SK-N-SH (cell line): ENCODE measurements around the gene ARMC7. TPM values are rescaled to one million over a fixed set of nuclear protein-coding genes. Genes with fewer than 3 reads are reported as not detected.

ENCODE experiments used
- CTCF ChIA-PET: fragments of 300-600, 350-600 bp; formaldehyde crosslinking; extraction: SDS; loops from one replicate; lab custom pipeline; 2021; lab: Yijun Ruan, JAX
- POLR2A ChIA-PET: fragments of 350-600 bp; sonication (Branson Sonifier 250); formaldehyde crosslinking; extraction: SDS; loops from one replicate; lab custom pipeline; 2020; ENCODE audit warnings: antibody characterized with exemption, inconsistent platforms; lab: Yijun Ruan, JAX
- DNase-seq: peaks from one replicate; pipeline ENCODE4 v3.0.0; 2012
- H2AFZ ChIP-seq: fragments of 200-600 bp; sonication (generic); 2 replicates; pipeline ENCODE4 v1.8.1; 2016; ENCODE audit warnings: antibody characterized with exemption, mild to moderate bottlenecking, low read depth
- H3F3A ChIP-seq: fragments of 200-600 bp; sonication (generic); replicated peaks from 2 replicates; pipeline ENCODE3; 2016; ENCODE audit warnings: antibody characterized with exemption, mild to moderate bottlenecking; ENCODE audit not compliant: insufficient read depth
- H3K27ac ChIP-seq, 2 experiments: fragments of 200-500 bp in 1 of 2; fragments of 200-600 bp in 1 of 2; sonication (Bioruptor generic) in 1 of 2; sonication (generic), shearing (Covaris generic) in 1 of 2; 2 replicates each; pipeline versions ENCODE4 v1.5.1 to v1.6.1; 2014 to 2016; ENCODE audit warnings: low read depth in 2 of 2, inconsistent platforms in 1 of 2, low read length in 1 of 2, mild to moderate bottlenecking in 1 of 2, mixed read lengths in 1 of 2
- H3K27me3 ChIP-seq: fragments of 200-600 bp; sonication (generic), shearing (Covaris generic); 2 replicates; pipeline ENCODE4 v1.6.1; 2016; ENCODE audit warnings: mixed run types; ENCODE audit not compliant: insufficient read depth
- H3K36me3 ChIP-seq, 2 experiments: fragments of 200-500 bp in 1 of 2; fragments of 200-600 bp in 1 of 2; sonication (Bioruptor generic) in 1 of 2; sonication (generic) in 1 of 2; replicated peaks in 1 of 2; 2 replicates each; pipeline versions ENCODE3 to v1.5.1; 2014 to 2016; ENCODE audit warnings: low read length in 1 of 2, mild to moderate bottlenecking in 1 of 2; ENCODE audit not compliant: insufficient read depth in 2 of 2, control insufficient read depth in 1 of 2
- H3K4me1 ChIP-seq, 2 experiments: fragments of 200-500 bp in 1 of 2; fragments of 200-600 bp in 1 of 2; sonication (Bioruptor generic) in 1 of 2; sonication (generic), shearing (Covaris generic) in 1 of 2; 2 replicates each; pipeline versions ENCODE4 v1.5.1 to v1.6.1; 2014 to 2016; ENCODE audit warnings: low read depth in 1 of 2, low read length in 1 of 2, mixed run types in 1 of 2; ENCODE audit not compliant: insufficient read depth in 2 of 2, control insufficient read depth in 1 of 2
- H3K4me2 ChIP-seq: fragments of 200-600 bp; sonication (generic), shearing (Covaris generic); 2 replicates; pipeline ENCODE4 v1.6.1; 2017; ENCODE audit warnings: mixed run types
- H3K4me3 ChIP-seq, 2 experiments: fragments of 200-500 bp in 1 of 2; fragments of 200-600 bp in 1 of 2; sonication (Bioruptor generic) in 1 of 2; sonication (generic), shearing (Covaris generic) in 1 of 2; 2 replicates each; pipeline versions ENCODE4 v1.5.1 to v1.8.1; 2014 to 2016; ENCODE audit warnings: low read depth in 2 of 2, inconsistent platforms in 1 of 2, low read length in 1 of 2, mild to moderate bottlenecking in 1 of 2, mixed read lengths in 1 of 2, moderate library complexity in 1 of 2
- H3K79me2 ChIP-seq: fragments of 200-600 bp; sonication (generic); 2 replicates; pipeline ENCODE4 v1.8.1; 2017; ENCODE audit warnings: mild to moderate bottlenecking; ENCODE audit not compliant: insufficient read depth
- H3K9ac ChIP-seq: fragments of 200-600 bp; sonication (generic); 2 replicates; pipeline ENCODE4 v1.6.1; 2017; ENCODE audit warnings: mixed run types
- H3K9me2 ChIP-seq: fragments of 200-600 bp; sonication (generic); 2 replicates; pipeline ENCODE4 v1.6.1; 2017; ENCODE audit warnings: mixed run types
- H3K9me3 ChIP-seq: fragments of 200-600 bp; sonication (generic); 2 replicates; pipeline ENCODE4 v1.6.1; 2017; ENCODE audit warnings: mixed run types, mild to moderate bottlenecking, moderate library complexity
- H4K20me1 ChIP-seq: fragments of 200-600 bp; sonication (generic); 2 replicates; pipeline ENCODE4 v1.6.1; 2017; ENCODE audit warnings: mild to moderate bottlenecking, mixed run types; ENCODE audit not compliant: insufficient read depth
- FOXJ3 ChIP-seq: sonication (generic); formaldehyde crosslinking; IDR thresholded peaks from 2 replicates; pipeline ENCODE4 v1.5.1; 2020; ENCODE audit warnings: mild to moderate bottlenecking, missing genetic modification reagents
- GATA2 ChIP-seq: sonication (generic); formaldehyde crosslinking; IDR thresholded peaks from 2 replicates; pipeline ENCODE4 v1.5.0; 2020; ENCODE audit warnings: mild to moderate bottlenecking, missing genetic modification reagents
- NRF1 ChIP-seq: IDR thresholded peaks from 2 replicates; pipeline ENCODE4 v1.6.1; 2012; ENCODE audit warnings: low read depth, mild to moderate bottlenecking, low read length
- WGBS: methylation state at CpG from one replicate; pipeline ENCODE4 v1.1.6; 2017; ENCODE audit warnings: low lambda C conversion rate; 5-methylcytosine and 5-hydroxymethylcytosine counted together
- polyA plus RNA-seq, 3 experiments: library from polyadenylated mRNA; depleted of rRNA; stranded (reverse); fragments of >200 nt; gene quantifications; 2 replicates each; pipeline ENCODE4 v1.2.3, GENCODE V29; 2012
- TF ChIP-seq, protein P1 (sequence below): IDR thresholded peaks from 2 replicates; pipeline ENCODE4 v1.4.0; 2012; ENCODE audit warnings: low read depth, borderline replicate concordance
- TF ChIP-seq, protein P2 (sequence below): fragments of 150-350 bp; IDR thresholded peaks from 2 replicates; pipeline ENCODE4 v1.6.1; 2017; ENCODE audit warnings: antibody characterized with exemption, low read length, low read depth, borderline replicate concordance
- TF ChIP-seq, protein P3 (sequence below): fragments of 200-600 bp; sonication (generic); IDR thresholded peaks from 2 replicates; pipeline ENCODE4 v1.6.1; 2017; ENCODE audit warnings: antibody characterized with exemption, mild to moderate bottlenecking, moderate library complexity

ARMC7 gene
- polyA plus RNA-seq, 1 of the 3 experiments (the other 2 are of a cell fraction) = 10.8 TPM

DNA sequence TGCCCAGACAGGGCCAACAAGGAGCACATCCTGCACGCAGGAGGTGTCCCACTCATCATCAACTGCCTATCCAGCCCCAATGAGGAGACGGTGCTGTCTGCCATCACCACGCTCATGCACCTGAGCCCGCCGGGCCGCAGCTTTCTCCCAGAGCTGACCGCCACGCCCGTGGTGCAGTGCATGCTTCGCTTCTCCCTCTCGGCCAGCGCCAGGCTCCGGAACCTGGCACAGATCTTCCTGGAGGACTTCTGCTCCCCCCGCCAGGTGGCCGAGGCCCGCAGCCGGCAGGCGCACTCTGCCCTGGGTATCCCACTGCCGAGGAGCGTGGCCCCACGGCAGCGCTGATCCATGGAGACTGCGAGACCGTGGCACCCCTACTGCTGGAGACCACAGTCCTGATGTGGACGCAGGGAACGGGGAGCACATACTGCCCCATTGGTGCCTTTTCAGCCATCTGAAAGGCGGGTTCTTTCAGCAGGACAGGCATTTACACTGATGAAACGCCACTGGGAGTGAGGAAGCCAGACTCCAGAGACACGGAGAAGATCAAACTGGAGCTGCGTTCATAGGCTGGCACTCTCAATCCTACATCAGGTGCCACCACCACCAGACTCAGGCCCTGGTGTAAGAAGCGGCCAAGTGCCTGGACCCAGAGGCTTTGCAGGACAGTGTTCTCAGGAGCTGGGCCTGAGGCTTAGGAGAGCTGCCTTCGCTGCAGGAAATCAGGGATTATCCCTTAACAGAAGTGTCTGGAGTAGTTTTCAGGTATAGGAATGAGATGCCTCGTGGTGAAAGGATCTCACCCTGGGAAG is 19.1 kb downstream of the ARMC7 start:
- POLR2A ChIA-PET = interaction anchor here (1.5 to 2.4 kb wide), 2 partner anchors 19 to 21 kb away, joined by 6 to 8 read pairs; partner anchors contain the start of gene ARMC7
- 99% methylated on average over 26 of the region's 33 CpGs for WGBS

DNA sequence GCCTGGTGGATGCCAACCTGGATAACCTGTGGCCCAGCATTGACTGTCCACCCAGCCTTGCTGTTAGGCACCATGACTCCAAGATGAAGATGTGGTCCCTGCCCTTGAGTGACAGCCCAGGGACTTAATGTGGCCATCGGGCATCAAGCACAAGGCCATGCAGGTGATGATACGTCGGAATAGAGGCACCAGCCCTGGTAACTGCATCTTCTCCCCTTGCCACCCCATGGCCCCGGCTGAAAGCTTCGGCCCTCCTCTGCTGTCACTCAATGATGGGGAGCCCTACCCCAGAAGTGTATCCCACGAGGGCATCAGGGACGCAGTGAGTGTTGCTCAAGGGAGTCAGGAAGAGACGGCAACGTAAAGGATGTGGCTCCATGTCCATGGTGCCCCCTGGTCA is 19.8 kb downstream of the ARMC7 start:
- WGBS = 90% methylated on average over 9 of the region's 9 CpGs
- peaks cover 5 to 19% of the 10 kb centered on the region in 2 experiments; a peak in 2 of 4 replicates for H3K4me1 ChIP-seq
- no peak overlapping the region for H3K9ac ChIP-seq
- ChIA-PET CTCF (interaction anchor here (0.8 to 19.6 kb wide), 16 partner anchors 8 to 206 kb away, joined by 3 to 422 read pairs (median 13); partner anchors contain the start of genes ARMC7, ATP5PD, KCTD2 and MRPL58), POLR2A (interaction anchor here (1.0 to 2.4 kb wide), 3 partner anchors 15 to 24 kb away, joined by 3 to 22 read pairs (median 8); partner anchors contain the start of gene ARMC7)
- no peak overlapping the region for H2AFZ ChIP-seq
- H3K36me3 ChIP-seq = peaks cover 7 to 17% of the 10 kb centered on the region in 2 experiments
- H3F3A ChIP-seq = peaks cover 25% of the 10 kb centered on the region
- H4K20me1 ChIP-seq = peaks cover 9% of the 10 kb centered on the region; the same call in 1 of the 2 replicates
- H3K4me2 ChIP-seq = peak overlapping the region; percentile 96; the same call in 1 of the 2 replicates
- H3K27me3 ChIP-seq = no peaks in the 10 kb centered on the region
- H3K4me3 ChIP-seq = no peak overlapping the region
- TF ChIP-seq, protein P1, sequence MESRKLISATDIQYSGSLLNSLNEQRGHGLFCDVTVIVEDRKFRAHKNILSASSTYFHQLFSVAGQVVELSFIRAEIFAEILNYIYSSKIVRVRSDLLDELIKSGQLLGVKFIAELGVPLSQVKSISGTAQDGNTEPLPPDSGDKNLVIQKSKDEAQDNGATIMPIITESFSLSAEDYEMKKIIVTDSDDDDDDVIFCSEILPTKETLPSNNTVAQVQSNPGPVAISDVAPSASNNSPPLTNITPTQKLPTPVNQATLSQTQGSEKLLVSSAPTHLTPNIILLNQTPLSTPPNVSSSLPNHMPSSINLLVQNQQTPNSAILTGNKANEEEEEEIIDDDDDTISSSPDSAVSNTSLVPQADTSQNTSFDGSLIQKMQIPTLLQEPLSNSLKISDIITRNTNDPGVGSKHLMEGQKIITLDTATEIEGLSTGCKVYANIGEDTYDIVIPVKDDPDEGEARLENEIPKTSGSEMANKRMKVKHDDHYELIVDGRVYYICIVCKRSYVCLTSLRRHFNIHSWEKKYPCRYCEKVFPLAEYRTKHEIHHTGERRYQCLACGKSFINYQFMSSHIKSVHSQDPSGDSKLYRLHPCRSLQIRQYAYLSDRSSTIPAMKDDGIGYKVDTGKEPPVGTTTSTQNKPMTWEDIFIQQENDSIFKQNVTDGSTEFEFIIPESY = no peak
- TF ChIP-seq FOXJ3 (CRISPR knock-in tag) = no peak
- no peaks in the 10 kb centered on the region for H3K9me3 ChIP-seq
- no peak for DNase-seq
- no peak overlapping the region for H3K27ac ChIP-seq
- H3K79me2 ChIP-seq = peaks cover 25% of the 10 kb centered on the region; the same call in 1 of the 2 replicates
- no peaks in the 10 kb centered on the region for H3K9me2 ChIP-seq

More for the DNA sequence above, 19.1 kb downstream of the ARMC7 start:
- no peak overlapping the region for H3K4me2 ChIP-seq
- no peak for DNase-seq
- no peak overlapping the region for H2AFZ ChIP-seq
- no peak overlapping the region for H3K9ac ChIP-seq
- H3K9me3 ChIP-seq = no peaks in the 10 kb centered on the region
- H4K20me1 ChIP-seq = peaks cover 9% of the 10 kb centered on the region; the same call in 1 of the 2 replicates
- H3K36me3 ChIP-seq = peaks cover 5 to 17% of the 10 kb centered on the region in 2 experiments
- TF ChIP-seq, protein P2, sequence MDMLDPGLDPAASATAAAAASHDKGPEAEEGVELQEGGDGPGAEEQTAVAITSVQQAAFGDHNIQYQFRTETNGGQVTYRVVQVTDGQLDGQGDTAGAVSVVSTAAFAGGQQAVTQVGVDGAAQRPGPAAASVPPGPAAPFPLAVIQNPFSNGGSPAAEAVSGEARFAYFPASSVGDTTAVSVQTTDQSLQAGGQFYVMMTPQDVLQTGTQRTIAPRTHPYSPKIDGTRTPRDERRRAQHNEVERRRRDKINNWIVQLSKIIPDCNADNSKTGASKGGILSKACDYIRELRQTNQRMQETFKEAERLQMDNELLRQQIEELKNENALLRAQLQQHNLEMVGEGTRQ = no peak
- TF ChIP-seq, protein P3, sequence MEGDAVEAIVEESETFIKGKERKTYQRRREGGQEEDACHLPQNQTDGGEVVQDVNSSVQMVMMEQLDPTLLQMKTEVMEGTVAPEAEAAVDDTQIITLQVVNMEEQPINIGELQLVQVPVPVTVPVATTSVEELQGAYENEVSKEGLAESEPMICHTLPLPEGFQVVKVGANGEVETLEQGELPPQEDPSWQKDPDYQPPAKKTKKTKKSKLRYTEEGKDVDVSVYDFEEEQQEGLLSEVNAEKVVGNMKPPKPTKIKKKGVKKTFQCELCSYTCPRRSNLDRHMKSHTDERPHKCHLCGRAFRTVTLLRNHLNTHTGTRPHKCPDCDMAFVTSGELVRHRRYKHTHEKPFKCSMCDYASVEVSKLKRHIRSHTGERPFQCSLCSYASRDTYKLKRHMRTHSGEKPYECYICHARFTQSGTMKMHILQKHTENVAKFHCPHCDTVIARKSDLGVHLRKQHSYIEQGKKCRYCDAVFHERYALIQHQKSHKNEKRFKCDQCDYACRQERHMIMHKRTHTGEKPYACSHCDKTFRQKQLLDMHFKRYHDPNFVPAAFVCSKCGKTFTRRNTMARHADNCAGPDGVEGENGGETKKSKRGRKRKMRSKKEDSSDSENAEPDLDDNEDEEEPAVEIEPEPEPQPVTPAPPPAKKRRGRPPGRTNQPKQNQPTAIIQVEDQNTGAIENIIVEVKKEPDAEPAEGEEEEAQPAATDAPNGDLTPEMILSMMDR = no peak
- TF ChIP-seq GATA2 (no peak), NRF1 (no peak)
- no peaks in the 10 kb centered on the region for H3K9me2 ChIP-seq
- peaks cover 9 to 23% of the 10 kb centered on the region in 2 experiments; a peak in 2 of 4 replicates for H3K4me1 ChIP-seq
- no peak overlapping the region for H3K4me3 ChIP-seq
- H3F3A ChIP-seq = peaks cover 24% of the 10 kb centered on the region
- CTCF ChIA-PET = interaction anchor here (0.9 to 19.6 kb wide), 9 partner anchors 14 to 205 kb away, joined by 3 to 422 read pairs (median 9); partner anchors contain the start of genes ARMC7, ATP5PD, KCTD2 and OTOP2
- peaks cover 25% of the 10 kb centered on the region; the same call in 1 of the 2 replicates for H3K79me2 ChIP-seq
- H3K27ac ChIP-seq = no peak overlapping the region
- no peaks in the 10 kb centered on the region for H3K27me3 ChIP-seq
